Measurements from ENCODE around the gene CAMK2D.
A peak's percentile ranks its signal among the peaks of the same experiment; 100 is the strongest.

The CAMK2D gene

DNA sequence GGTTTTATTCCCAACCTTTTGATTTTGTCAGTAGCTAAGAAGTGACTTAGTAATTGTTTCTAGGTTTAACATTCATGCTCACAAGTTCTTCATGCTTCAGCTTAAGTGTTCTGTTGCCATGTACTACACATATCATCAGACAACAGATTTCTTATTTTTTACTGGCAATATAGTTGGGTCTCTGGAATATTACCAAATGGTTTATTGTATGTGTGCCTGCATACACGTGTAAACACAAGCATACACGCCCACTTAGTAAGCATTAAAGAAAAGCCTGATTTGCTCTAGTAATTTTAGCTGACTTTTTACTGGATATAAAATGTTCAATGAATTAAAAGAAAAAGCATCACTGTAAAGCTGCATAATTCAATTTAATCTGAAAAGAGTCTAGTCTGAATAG, 199.8 kb downstream of the CAMK2D start:
- H3K4me3 ChIP-seq (ENCODE audit: low read length), result no peak overlapping the region
- TF ChIP-seq, protein P1, sequence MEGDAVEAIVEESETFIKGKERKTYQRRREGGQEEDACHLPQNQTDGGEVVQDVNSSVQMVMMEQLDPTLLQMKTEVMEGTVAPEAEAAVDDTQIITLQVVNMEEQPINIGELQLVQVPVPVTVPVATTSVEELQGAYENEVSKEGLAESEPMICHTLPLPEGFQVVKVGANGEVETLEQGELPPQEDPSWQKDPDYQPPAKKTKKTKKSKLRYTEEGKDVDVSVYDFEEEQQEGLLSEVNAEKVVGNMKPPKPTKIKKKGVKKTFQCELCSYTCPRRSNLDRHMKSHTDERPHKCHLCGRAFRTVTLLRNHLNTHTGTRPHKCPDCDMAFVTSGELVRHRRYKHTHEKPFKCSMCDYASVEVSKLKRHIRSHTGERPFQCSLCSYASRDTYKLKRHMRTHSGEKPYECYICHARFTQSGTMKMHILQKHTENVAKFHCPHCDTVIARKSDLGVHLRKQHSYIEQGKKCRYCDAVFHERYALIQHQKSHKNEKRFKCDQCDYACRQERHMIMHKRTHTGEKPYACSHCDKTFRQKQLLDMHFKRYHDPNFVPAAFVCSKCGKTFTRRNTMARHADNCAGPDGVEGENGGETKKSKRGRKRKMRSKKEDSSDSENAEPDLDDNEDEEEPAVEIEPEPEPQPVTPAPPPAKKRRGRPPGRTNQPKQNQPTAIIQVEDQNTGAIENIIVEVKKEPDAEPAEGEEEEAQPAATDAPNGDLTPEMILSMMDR (IDR thresholded peaks at IDR 0.05; ENCODE audit: insufficient read depth, low read depth, low read length, missing control alignments), result no peak
- DNase-seq (ENCODE audit: low read depth), result no peak

DNA sequence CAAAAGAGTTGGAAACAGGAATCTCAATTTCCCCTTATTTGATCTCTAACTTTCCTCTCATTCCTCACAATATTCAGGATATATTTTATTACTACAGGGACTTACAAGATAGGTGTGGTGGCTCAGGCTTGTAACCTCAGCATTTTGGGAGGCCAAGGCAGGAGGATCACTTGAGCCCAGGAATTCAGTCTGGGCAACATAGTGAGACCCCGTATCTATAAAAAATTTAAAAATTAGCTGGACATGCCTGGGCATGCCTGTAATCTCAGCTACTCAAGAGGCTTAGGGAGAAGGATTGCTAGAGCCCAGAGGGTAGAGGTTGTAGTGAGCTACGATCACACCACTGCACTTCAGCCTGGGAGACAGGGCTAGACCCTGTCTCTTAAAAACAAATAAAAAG, 200.4 kb downstream of the CAMK2D start:
- DNase-seq (ENCODE audit: low read depth), result no peak
- H3K4me3 ChIP-seq (ENCODE audit: low read length), result no peak overlapping the region
- TF ChIP-seq, protein P1 (IDR thresholded peaks at IDR 0.05; ENCODE audit: insufficient read depth, low read depth, low read length, missing control alignments), result no peak

DNA sequence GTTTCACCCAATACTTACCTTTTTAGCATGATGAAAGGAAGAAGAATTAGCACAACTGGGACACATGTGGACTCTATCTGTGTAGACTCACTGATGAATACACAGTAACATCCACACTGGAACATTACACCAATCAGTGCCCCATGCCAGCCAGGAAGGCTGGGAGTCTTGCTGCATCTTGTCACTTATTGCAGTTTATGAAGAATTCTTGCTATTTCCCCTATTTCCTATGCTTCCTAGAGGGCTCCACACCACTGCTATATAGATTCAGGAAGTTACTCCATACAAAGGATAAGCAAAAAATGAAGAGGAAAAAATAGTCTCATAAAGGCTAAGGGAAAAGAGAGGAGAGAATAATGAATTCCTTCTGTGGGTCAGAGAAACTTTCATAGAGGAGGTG, 201.0 kb downstream of the CAMK2D start:
- no peak for DNase-seq (ENCODE audit: low read depth)
- TF ChIP-seq, protein P1 (IDR thresholded peaks at IDR 0.05; ENCODE audit: insufficient read depth, low read depth, low read length, missing control alignments), result no peak
- no peak overlapping the region for H3K4me3 ChIP-seq (ENCODE audit: low read length)

DNA sequence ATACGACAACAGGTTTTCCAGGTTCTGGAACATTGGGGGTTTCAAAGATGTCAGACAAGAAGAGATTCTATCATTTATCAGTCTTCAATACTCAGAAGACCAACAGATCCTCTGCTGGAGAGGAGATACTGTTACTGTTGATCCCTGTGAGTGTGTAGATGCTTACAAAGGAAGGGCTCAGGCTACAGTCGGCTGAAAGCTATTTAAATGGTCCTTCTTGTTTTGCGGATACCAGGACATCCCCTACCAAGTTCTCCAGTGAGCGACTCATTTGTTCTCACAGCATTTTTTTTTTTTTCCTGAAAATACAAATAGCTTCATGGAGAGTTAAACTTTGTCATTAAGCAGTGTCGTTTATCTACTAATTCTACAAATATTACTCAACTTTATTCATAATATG, 201.6 kb downstream of the CAMK2D start:
- H3K4me3 ChIP-seq (ENCODE audit: low read length), result no peak overlapping the region
- TF ChIP-seq, protein P1 (IDR thresholded peaks at IDR 0.05; ENCODE audit: insufficient read depth, low read depth, low read length, missing control alignments), result no peak
- DNase-seq (ENCODE audit: low read depth), result no peak

DNA sequence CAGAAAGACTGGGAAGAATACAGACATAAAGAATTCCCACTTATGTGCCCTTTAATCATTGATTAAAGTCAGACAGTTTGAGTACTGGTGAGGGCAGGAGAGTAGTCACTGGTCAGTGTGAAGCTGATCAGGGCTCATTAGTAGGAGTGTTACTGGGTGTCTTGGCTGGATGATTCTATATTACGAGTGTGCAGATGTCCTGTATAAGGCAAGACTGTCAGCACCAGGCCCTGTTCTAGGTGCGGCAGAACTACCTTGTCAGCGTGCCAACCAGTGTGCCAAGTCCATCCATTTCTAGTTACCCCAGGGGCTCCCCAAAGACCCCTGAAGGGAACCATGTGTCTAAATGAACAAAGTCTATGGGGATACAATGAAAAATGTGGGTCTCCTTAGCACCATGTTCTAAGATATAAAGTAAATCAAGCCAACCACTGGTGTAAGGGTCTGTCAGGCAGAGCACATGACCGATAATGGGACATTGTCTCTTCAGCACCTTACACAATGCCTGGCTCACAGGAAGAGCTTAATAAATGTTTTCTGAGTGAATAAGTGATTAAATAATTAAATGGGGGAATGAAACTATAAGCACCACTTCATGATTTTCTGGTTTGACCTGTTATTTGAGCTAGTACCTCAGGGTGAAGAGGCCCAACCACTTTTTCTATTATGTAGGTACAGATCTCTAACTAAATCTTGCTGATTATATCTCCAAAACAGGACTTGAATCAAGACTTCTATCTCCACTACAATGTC, 205.0 kb downstream of the CAMK2D start:
- TF ChIP-seq, protein P1 (IDR thresholded peaks at IDR 0.05; ENCODE audit: insufficient read depth, low read depth, low read length, missing control alignments), result no peak
- DNase-seq (ENCODE audit: low read depth), result peak; percentile 79

DNA sequence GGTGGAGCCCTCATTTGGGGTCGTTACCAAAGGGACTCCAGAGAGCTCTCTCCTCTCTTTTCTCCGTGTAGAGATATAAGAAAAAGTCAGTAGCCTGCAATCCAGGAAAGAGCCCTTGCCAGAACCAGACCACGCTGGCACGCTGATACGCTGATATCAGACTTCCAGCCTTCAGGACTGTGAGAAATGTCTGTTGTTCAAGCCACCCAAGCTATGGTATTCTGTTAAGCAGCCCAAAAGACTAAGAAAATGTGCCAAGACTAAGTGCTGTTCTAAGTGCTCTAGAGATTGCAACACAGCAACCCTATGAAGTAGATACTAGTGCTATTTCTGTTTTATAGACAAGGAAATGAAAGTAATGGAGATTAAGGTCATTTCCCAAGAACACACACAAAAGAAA, 205.7 kb downstream of the CAMK2D start:
- no peak overlapping the region for H3K4me3 ChIP-seq (ENCODE audit: low read length)
- DNase-seq (ENCODE audit: low read depth), result no peak
- TF ChIP-seq, protein P1 (IDR thresholded peaks at IDR 0.05; ENCODE audit: insufficient read depth, low read depth, low read length, missing control alignments), result no peak

More for the DNA sequence above, 205.0 kb downstream of the CAMK2D start:
- H3K4me3 ChIP-seq (ENCODE audit: low read length), result no peak overlapping the region

DNA sequence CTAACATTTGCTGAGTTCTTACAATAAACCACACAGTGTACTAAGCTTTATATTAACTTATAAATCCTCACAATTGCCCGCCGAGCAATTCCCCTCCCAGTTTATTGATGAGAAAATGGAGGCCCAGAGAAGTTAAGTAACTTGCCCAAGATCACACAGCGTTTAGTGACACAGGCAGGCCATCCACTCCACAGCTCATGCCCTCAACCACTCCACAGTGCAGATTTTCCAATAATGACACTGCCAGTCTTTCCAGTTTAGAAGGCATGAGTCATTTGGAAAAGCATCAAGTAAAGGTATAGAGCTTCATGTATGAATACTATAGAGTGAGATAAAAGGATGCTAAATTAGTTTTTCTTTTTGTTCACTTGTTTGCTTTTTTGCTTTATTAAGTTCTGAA, 208.5 kb downstream of the CAMK2D start:
- peak; percentile 77 for DNase-seq (ENCODE audit: low read depth)
- TF ChIP-seq, protein P1 (IDR thresholded peaks at IDR 0.05; ENCODE audit: insufficient read depth, low read depth, low read length, missing control alignments), result no peak
- no peak overlapping the region for H3K4me3 ChIP-seq (ENCODE audit: low read length)

All from epithelial cell of esophagus (primary cell).